ENCODE results near the gene LDLRAD1. TPM values are rescaled to one million over a fixed set of nuclear protein-coding genes. Genes with fewer than 3 reads are reported as not detected.
"Not testable (repeated sequence)": the region's sequence is repeated elsewhere in the genome, so short reads cannot be mapped to it uniquely, and the experiment has no call there.

LDLRAD1 gene
- total RNA-seq, 1 experiment from 2014 or later: not detected

DNA sequence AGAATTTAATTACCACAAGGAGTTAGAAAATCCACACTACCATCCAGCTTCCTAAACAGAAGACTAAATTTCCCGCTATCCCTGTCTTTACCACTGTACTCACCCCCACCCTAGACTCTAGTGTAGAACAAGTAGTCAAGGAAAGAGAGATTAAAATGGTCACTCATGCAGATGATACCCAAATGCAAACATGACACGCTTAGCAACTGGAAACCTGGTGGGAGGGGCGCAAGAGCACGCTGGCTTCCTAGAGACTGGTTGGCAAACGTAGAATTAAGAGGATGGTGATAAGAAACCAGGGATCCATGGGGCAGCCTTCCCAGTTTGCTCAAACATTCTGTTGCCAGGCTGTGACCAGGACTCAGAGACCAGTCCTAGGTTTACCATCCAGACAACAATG lies 9.9 kb upstream of the LDLRAD1 start:
- no peak overlapping the region for H3K23ac ChIP-seq (ENCODE audit: insufficient read length, low read depth, low read length)
- H2BK5ac ChIP-seq (ENCODE audit: insufficient read length, low read length): no peak overlapping the region
- no peak overlapping the region for H3K14ac ChIP-seq (ENCODE audit: insufficient read depth, low read length)
- peak overlapping the region in 1 of 3 experiments; percentile 14; a peak in 1 of 7 replicates for H3K27ac Mint-ChIP-seq
- no peak overlapping the region for H4K91ac ChIP-seq (ENCODE audit: insufficient read length, low read depth, low read length)
- H3K9me3 ChIP-seq (ENCODE audit: control insufficient read depth, low read depth, low read length): no peaks in the 10 kb centered on the region
- H3K18ac ChIP-seq (ENCODE audit: insufficient read length, low read depth, low read length): no peak overlapping the region
- no peak for DNase-seq
- no peak overlapping the region for H2AFZ ChIP-seq (ENCODE audit: low read length)
- H3K27me3 Mint-ChIP-seq (ENCODE audit: low read depth): no peaks in the 10 kb centered on the region
- no peaks in the 10 kb centered on the region for H3K23me2 ChIP-seq (ENCODE audit: insufficient read length, low read depth, low read length, poor library complexity, severe bottlenecking)
- no peak overlapping the region for H2AK5ac ChIP-seq (ENCODE audit: insufficient read length, low read length)
- H4K20me1 ChIP-seq (ENCODE audit: control insufficient read depth, insufficient read depth, insufficient read length): no peaks in the 10 kb centered on the region
- no peaks in the 10 kb centered on the region for H3K4me1 ChIP-seq (ENCODE audit: insufficient read depth, low read length)
- H2BK12ac ChIP-seq (ENCODE audit: insufficient read length, low read depth, low read length): no peak overlapping the region
- no peak overlapping the region for H3T11ph ChIP-seq (ENCODE audit: low read length)
- H3K9ac ChIP-seq (ENCODE audit: extremely low read depth, insufficient read length, low read length): no peak overlapping the region
- no peak for TF ChIP-seq CTCF (conservative IDR thresholded peaks at IDR 0.05)
- H3K9me3 Mint-ChIP-seq: no peaks in the 10 kb centered on the region
- H3K4me3 Mint-ChIP-seq: no peak overlapping the region
- H3K56ac ChIP-seq (ENCODE audit: insufficient read length, low read depth, low read length): no peak overlapping the region
- H3K79me1 ChIP-seq (ENCODE audit: insufficient read depth, low read depth, low read length, poor library complexity, severe bottlenecking): no peaks in the 10 kb centered on the region
- no peaks in the 10 kb centered on the region for H3K4me1 Mint-ChIP-seq
- no peak overlapping the region for H3K4ac ChIP-seq (ENCODE audit: low read depth, low read length)
- H2BK120ac ChIP-seq (ENCODE audit: low read depth, low read length, poor library complexity, severe bottlenecking): no peak overlapping the region
- H3K36me3 Mint-ChIP-seq (ENCODE audit: insufficient read depth in 1 of 3, low read depth in 3 of 3): peaks cover 2 to 23% (median 9%) of the 10 kb centered on the region in 3 experiments; a peak in 6 of 7 replicates
- H2BK15ac ChIP-seq (ENCODE audit: low read depth, low read length): no peak overlapping the region
- H2BK20ac ChIP-seq (ENCODE audit: low read depth, low read length, poor library complexity, severe bottlenecking): no peak overlapping the region
- H3K27ac ChIP-seq (ENCODE audit: insufficient read length, low read depth, low read length): no peak overlapping the region
- WGBS (ENCODE audit: extremely low coverage, insufficient read length, low lambda C conversion rate): no CpG with 5 or more reads among the region's 5 CpGs
- H3K4me2 ChIP-seq (ENCODE audit: insufficient read depth, insufficient read length, low read length): no peak overlapping the region
- no peak overlapping the region for H4K5ac ChIP-seq (ENCODE audit: insufficient read length, low read depth, low read length)
- H4K8ac ChIP-seq (replicated peaks; ENCODE audit: insufficient read length, low read depth, low read length): no peak overlapping the region
- H3K27me3 ChIP-seq (ENCODE audit: insufficient read depth, low read length): no peaks in the 10 kb centered on the region
- no peaks in the 10 kb centered on the region for H3K79me2 ChIP-seq (ENCODE audit: insufficient read depth, low read length)

- H3K9me3 ChIP-seq (ENCODE audit: control insufficient read depth, low read depth, low read length); H2BK5ac ChIP-seq (ENCODE audit: insufficient read length, low read length); H3K4me1 Mint-ChIP-seq; H4K91ac ChIP-seq (ENCODE audit: insufficient read length, low read depth, low read length); DNase-seq; H4K20me1 ChIP-seq (ENCODE audit: control insufficient read depth, insufficient read depth, insufficient read length); H3K27ac Mint-ChIP-seq; H3K27me3 ChIP-seq (ENCODE audit: insufficient read depth, low read length); H3K14ac ChIP-seq (ENCODE audit: insufficient read depth, low read length); H3T11ph ChIP-seq (ENCODE audit: low read length); H2AFZ ChIP-seq (ENCODE audit: low read length); H3K4me3 Mint-ChIP-seq; H3K4me1 ChIP-seq (ENCODE audit: insufficient read depth, low read length); H3K4ac ChIP-seq (ENCODE audit: low read depth, low read length); H3K23me2 ChIP-seq (ENCODE audit: insufficient read length, low read depth, low read length, poor library complexity, severe bottlenecking); H3K9ac ChIP-seq (ENCODE audit: extremely low read depth, insufficient read length, low read length); H2BK120ac ChIP-seq (ENCODE audit: low read depth, low read length, poor library complexity, severe bottlenecking); H3K56ac ChIP-seq (ENCODE audit: insufficient read length, low read depth, low read length); H2AK5ac ChIP-seq (ENCODE audit: insufficient read length, low read length); H4K5ac ChIP-seq (ENCODE audit: insufficient read length, low read depth, low read length); H3K79me2 ChIP-seq (ENCODE audit: insufficient read depth, low read length); H3K9me3 Mint-ChIP-seq; H3K4me2 ChIP-seq (ENCODE audit: insufficient read depth, insufficient read length, low read length); H2BK20ac ChIP-seq (ENCODE audit: low read depth, low read length, poor library complexity, severe bottlenecking); H2BK15ac ChIP-seq (ENCODE audit: low read depth, low read length); H3K18ac ChIP-seq (ENCODE audit: insufficient read length, low read depth, low read length); H2BK12ac ChIP-seq (ENCODE audit: insufficient read length, low read depth, low read length); H3K36me3 Mint-ChIP-seq (ENCODE audit: insufficient read depth in 1 of 3, low read depth in 3 of 3); H3K27me3 Mint-ChIP-seq (ENCODE audit: low read depth); H3K23ac ChIP-seq (ENCODE audit: insufficient read length, low read depth, low read length); H3K27ac ChIP-seq (ENCODE audit: insufficient read length, low read depth, low read length); H4K8ac ChIP-seq (replicated peaks; ENCODE audit: insufficient read length, low read depth, low read length); H3K79me1 ChIP-seq (ENCODE audit: insufficient read depth, low read depth, low read length, poor library complexity, severe bottlenecking): not testable (repeated sequence)
- no CpG with 5 or more reads among the region's 1 CpG for WGBS (ENCODE audit: extremely low coverage, insufficient read length, low lambda C conversion rate)
These were observed 6.8 kb upstream of the LDLRAD1 start for GRCh38 chr1:54024811-54025210.

Measured in H9 (cell line).